ENCODE measurements around the gene PLEKHG4B.
A peak's percentile ranks its signal among the peaks of the same experiment; 100 is the strongest.

PLEKHG4B gene

DNA sequence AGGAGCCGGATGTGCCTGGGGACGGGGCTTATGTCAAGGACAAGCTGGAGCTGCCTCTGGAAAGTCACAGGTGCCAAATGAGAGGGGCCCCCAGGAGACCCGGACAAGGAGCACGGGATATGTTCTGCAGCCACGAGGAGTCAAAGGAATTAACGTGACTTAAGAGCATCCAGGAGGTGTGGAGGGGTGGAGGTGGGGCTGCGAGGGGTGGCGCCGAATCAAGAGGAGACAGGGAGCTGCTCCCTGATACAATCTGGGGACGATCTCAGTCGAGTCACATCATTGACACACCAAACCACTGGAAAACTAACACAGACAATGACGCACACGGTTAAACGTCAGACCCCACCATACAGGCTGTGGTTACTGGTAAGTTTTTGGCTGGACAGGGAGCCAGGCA lies 115.6 kb downstream of the PLEKHG4B start:
- TF ChIP-seq TEAD4 (IDR thresholded peaks at IDR 0.05), result no peak
- TF ChIP-seq EP300 (IDR thresholded peaks at IDR 0.05; ENCODE audit: borderline replicate concordance), result no peak
- TF ChIP-seq CREB1 (IDR thresholded peaks at IDR 0.05; ENCODE audit: low read depth), result no peak
- TF ChIP-seq TAF1 (IDR thresholded peaks at IDR 0.05; ENCODE audit: low read depth), result no peak
- TF ChIP-seq FOXM1 (IDR thresholded peaks at IDR 0.05; ENCODE audit: borderline replicate concordance, low read depth), result no peak
- TF ChIP-seq RAD21 (IDR thresholded peaks at IDR 0.05; ENCODE audit: low read depth), result no peak
- TF ChIP-seq, protein P1, sequence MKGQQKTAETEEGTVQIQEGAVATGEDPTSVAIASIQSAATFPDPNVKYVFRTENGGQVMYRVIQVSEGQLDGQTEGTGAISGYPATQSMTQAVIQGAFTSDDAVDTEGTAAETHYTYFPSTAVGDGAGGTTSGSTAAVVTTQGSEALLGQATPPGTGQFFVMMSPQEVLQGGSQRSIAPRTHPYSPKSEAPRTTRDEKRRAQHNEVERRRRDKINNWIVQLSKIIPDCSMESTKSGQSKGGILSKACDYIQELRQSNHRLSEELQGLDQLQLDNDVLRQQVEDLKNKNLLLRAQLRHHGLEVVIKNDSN (IDR thresholded peaks at IDR 0.05), result no peak

DNA sequence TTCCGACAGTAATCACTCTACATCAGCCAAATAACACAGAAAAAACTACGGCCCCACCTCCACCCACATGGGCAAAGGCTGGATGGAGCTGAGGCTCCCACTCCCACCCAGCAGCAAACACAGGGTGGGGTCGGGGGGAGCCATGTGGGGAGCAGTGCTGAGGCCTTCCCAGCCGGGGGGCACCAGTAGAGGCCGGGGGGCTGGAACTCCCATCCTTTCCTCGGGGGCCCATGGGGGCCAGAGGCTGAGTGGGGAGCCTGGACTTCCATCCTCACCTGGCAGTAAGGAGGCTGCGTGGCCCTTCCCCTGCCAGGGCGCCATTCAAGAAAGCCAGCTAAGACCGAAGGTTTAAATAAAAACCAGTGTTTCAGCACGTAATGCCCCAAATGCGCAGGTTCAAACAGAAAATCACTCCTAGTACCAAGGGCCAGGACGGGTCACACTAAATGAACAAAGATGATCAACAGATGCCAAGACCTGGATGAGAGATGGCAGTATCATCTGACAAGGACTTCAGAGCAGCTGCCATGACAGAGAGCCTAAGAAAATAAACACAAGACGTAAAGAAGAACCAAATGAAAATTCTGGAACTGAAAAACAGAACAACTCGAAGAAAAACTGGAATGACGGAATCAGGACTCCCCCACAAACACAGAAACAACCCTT lies 116.6 kb downstream of the PLEKHG4B start:
- TF ChIP-seq EP300 (IDR thresholded peaks at IDR 0.05; ENCODE audit: borderline replicate concordance) (no peak), NFIC (IDR thresholded peaks at IDR 0.05) (no peak), TAF1 (IDR thresholded peaks at IDR 0.05; ENCODE audit: low read depth) (no peak), FOXM1 (IDR thresholded peaks at IDR 0.05; ENCODE audit: borderline replicate concordance, low read depth) (no peak)
- TF ChIP-seq, protein P1 (IDR thresholded peaks at IDR 0.05), result no peak

DNA sequence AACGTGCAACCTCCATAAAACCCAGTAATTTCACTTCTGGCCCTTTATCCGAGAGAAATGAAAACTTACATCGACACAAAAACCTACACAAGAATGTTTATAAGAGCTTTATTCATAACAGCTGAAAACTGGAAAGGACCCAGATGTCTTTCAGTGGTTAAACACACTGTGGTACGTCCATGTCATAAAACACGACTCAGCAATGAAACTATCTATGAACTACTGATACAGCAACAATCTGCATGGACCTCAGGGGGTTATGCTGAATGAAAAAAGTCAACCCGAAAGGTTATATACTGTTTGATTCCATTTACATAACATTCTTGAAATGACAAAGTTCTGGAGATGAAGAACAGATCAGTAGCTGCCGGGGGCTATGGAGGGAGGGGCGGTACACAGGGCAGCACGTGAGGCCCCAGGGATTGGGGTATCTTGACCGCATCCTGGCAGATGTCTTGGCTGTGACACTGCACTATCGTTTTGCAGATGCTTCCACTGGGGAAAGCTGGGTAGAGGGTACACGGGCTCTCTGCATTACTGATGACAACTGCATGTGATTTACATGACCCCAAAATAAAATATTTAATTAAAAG lies 121.9 kb downstream of the PLEKHG4B start:
- TF ChIP-seq TCF12 (IDR thresholded peaks at IDR 0.05; ENCODE audit: low read depth) (no peak), RAD21 (IDR thresholded peaks at IDR 0.05; ENCODE audit: low read depth) (no peak), CREB1 (IDR thresholded peaks at IDR 0.05; ENCODE audit: low read depth) (no peak), TAF1 (IDR thresholded peaks at IDR 0.05; ENCODE audit: low read depth) (no peak)
- TF ChIP-seq, protein P2, sequence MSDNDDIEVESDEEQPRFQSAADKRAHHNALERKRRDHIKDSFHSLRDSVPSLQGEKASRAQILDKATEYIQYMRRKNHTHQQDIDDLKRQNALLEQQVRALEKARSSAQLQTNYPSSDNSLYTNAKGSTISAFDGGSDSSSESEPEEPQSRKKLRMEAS (IDR thresholded peaks at IDR 0.05), result no peak

DNA sequence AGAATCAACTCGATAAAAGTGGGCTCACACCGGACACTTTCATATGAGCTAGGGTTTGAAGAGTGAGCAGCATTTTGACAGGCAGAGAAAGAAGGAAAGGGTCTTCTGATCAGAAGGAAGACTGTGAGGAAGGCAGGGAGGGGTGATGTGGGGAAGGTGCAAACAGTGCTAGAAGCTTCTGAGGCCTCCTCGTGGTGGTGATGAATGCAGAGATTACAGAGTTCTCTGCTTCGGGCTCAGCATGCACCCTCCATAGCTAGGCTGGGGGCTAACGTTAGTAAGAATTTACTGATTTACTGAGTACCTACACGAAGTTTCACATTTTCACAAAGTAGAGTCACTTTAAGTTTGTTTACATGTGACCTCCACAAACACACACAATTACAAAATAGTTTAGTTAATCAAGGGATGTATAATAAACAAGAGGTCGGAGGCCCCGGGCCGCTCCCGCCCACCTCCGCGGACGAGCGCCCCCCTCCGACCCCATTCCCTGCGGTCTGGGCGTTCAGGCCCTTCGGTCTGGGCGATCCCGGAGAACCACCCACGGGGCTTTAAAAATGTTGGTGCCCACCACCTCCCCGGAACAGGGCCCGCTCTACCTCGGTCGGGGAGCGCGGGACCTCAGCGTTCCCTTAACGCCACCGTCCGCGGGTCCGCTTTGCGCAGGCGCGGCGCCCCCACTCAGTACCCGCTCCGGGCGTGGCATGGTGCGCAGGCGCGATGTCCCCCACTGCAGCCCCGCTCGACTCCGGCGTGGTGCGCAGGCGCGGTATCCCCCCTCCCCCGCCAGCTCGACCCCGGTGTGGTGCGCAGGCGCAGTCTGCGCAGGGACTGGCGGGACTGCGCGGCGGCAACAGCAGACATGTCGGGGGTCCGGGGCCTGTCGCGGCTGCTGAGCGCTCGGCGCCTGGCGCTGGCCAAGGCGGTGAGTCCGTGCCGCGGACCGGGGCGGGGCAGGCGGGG lies 125.8 kb downstream of the PLEKHG4B start, which contains the start of the genes CCDC127 and SDHA:
Gene CCDC127, minus strand, starts transcription at position 660 of the 963 bp plus-strand sequence. CDS start 1,304 bp downstream, outside the sequence.
Gene SDHA, plus strand, starts transcription at position 827 of the 963 bp plus-strand sequence. Its CDS starts 36 bp downstream, at position 863.
- peak; percentile 6; the same call in 1 of the 2 replicates for TF ChIP-seq RAD21 (IDR thresholded peaks at IDR 0.05; ENCODE audit: low read depth)
- TF ChIP-seq TAF1 (IDR thresholded peaks at IDR 0.05; ENCODE audit: low read depth), result peak; percentile 63; the same call in 1 of the 2 replicates
- 0 out of 2 replicates have a peak, but pooled peaks have one; percentile 53 for TF ChIP-seq YY1 (IDR thresholded peaks at IDR 0.05; ENCODE audit: low read depth)
- 0 out of 2 replicates have a peak, but pooled peaks have one; percentile 16 for TF ChIP-seq ZBTB7A (IDR thresholded peaks at IDR 0.05; ENCODE audit: low read depth)

DNA sequence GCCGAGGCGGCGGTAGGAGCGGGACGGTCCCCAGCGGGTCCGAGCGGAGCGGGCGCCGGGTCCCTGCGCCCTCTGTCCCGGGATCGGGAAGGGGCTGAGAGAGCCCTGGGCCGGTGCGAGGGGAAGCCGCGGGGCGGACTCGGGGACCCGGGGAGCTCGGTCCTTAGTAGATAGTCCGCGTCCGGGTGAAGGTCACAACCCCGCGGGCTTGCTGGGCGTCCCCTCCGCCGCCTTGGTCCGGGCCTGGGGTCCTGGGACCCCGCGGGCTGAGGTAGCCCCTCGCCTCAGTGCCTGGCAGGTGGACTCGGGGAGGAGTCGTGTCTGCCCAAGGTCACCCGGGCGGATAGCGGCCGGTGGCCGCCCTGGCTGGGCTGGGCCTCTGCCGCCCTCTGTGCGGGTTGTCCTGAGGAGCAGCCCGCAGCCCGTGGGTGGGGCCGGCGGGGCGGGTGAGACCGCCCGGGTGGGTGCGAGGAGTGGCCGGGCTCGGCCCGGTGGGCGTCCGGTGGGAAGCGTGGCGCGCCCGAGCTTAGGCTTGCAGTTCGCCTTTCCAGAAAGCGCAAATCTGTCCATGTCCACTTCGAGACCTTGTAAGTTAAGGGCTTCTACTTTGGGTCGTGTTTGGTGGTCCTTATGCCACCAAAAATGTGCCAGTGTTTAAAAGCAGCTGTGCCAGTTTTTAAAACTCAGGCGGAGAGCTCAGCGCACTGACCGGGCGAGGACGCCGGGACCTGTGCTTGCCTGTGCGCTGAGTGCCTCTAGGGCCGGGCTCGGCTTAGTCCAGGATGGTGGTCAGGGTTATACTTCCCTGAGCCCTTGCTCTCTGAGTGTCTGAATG lies 126.7 kb downstream of the PLEKHG4B start:
- TF ChIP-seq TCF12 (IDR thresholded peaks at IDR 0.05; ENCODE audit: low read depth) (no peak), NFIC (IDR thresholded peaks at IDR 0.05) (no peak), CREB1 (IDR thresholded peaks at IDR 0.05; ENCODE audit: low read depth) (no peak), ZBTB7A (IDR thresholded peaks at IDR 0.05; ENCODE audit: low read depth) (peak; percentile 87)
- TF ChIP-seq, protein P1 (IDR thresholded peaks at IDR 0.05), result no peak

DNA sequence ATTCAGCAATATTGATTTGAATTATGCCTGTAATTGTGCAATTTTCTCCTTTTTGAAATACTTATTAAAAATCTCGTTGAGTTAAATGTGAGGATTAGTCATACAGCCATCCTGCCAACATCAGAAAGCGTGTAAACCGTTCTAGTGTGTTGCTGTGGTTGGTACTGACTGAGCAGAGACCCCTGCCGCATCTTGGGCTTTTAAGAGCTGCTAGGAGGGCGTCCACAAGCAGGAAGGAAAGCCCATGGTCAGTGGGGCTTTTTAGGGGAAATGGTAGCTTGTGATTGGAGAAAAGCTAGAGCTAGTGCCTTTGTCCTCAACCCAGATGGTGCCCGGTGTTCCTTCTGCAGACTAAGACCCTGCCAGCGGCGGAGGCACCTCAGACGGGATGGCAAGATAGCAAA lies 127.5 kb downstream of the PLEKHG4B start:
- no peak for TF ChIP-seq YY1 (IDR thresholded peaks at IDR 0.05; ENCODE audit: low read depth)
- TF ChIP-seq ZBTB7A (IDR thresholded peaks at IDR 0.05; ENCODE audit: low read depth), result no peak
- no peak for TF ChIP-seq EGR1 (IDR thresholded peaks at IDR 0.05)
- no peak for TF ChIP-seq CREB1 (IDR thresholded peaks at IDR 0.05; ENCODE audit: low read depth)
- TF ChIP-seq, protein P1 (IDR thresholded peaks at IDR 0.05), result no peak
- no peak for TF ChIP-seq TAF1 (IDR thresholded peaks at IDR 0.05; ENCODE audit: low read depth)
- TF ChIP-seq CEBPB (IDR thresholded peaks at IDR 0.05), result no peak

DNA sequence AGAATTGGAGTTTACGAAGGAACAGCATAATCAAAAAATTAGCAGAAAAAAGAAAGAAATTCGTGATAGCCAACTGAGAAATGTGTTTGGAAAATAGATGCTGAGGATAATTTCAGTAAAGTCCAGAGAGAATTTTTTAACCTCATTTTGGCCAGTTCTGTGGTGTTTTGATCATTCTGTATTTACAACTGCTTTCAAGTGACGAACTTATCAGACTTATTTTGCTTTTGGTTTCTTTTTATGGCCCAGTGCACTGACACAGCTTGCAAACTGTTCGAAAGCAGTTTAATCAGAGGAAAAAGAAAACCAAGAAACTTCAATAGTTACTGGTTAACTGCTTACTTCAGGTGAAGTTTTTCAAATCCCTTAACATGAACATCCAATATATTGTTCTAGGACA lies 128.0 kb downstream of the PLEKHG4B start:
- TF ChIP-seq, protein P1 (IDR thresholded peaks at IDR 0.05), result no peak
- TF ChIP-seq RAD21 (IDR thresholded peaks at IDR 0.05; ENCODE audit: low read depth), result no peak

Measured in Ishikawa (cell line).